Stimulated activated CD4-positive, alpha-beta T cell treated with anti-CD3 and anti-CD28 coated beads, TNF-alpha, amount 100 ng/mL, for 24 hours (primary cell): ENCODE results near the gene AGAP1.

Experiments
- DNase-seq, 3 experiments: peaks; one replicate each; pipeline ENCODE4 v3.0.0-alpha.2; 2020; ENCODE audit warnings: low read depth in 3 of 3

AGAP1 gene

DNA sequence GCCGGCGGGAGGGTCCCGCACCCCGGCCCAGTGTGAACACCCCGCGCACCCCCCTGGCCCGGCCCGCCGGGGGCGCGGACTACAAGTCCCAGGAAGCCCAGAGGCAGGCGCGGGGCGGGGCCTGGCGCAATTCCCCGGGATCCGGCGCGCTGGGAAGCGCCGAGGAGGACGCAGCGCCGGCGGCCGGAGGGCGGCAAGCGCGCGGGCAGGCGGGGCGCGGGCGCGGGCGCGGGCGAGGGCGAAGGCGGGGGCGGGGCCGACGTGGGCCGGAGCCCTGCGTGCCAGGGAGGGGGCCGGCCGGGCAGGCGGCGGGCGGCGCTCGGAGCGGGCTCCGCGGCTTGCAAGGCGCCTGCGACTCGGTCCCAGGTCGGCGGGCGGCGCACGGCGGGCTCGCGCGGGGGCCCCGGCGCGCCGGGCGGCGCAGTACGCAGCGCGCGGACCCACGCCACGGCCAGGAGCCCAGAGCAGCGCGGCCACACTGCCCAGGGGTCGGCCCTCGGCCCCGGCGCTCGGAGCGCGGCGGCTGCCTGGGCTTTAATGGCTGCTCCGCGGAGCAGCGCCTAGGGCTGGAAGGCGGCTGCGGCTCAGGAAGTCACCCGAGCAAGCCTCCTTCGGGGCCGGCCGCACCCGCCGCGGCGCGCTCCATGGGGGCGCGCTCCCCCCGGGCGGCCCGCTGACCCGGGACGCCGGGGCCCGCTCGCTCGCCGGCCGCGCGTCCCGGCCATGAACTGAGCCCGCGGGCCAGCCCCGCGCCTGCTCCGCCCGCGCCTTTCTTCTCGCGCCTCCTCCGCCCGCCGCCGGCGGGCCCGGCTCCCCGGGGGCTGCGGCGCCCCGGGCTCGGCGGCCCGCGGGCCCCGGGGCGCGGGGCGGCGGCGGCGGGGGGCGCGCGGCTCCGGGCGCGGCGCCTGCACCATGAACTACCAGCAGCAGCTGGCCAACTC is at the start of gene AGAP1:
AGAP1 (plus strand) TSS at position 269 of the 941 bp plus-strand sequence.
- peak in 1 of 3 experiments; percentile 48 for DNase-seq

DNA sequence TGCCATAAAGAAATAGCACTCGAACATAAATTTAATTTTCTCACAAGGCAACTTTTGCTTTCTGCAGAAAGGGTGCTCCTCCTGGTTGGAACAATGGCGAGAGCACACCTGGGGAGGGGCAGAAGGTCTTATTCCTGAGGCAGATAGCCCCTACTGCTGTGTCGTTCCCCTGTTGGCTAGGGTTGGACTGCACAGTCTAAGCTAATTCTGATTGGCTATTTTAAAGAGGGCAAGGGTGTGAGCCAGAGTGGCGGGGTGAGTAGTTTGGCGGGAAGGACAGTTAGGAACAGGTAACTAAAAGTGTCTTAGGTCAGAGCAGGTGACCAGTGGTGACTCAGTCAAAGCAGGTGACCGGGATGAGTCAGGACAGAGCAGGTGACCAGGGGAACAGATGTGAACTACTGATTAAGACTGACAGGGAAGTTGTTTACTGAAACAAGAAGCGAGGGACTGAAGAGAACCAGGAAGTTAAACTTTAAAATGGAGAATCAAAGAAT is 49.7 kb upstream of the AGAP1 start:
- no peak for DNase-seq

DNA sequence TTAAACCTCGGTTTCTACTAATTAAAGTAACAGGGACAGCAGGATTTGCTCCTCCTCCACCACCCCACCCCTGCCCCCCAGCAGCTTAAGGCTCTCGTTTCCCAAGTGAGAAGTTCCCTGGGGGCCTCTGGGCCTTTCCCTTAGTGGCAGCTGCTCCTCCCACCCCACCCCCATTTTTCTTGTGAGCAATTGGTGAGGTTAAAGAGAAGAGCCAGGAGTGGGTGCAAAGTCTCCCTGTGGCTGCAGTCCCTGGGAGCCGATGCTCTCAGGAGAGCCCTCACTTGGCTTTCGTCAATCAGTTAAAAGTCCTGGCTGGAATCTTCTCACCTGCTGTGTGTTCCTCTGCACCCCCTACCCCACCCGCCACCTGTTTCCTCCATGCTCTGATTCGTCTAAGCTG is 48.7 kb upstream of the AGAP1 start:
- no peak for DNase-seq

DNA sequence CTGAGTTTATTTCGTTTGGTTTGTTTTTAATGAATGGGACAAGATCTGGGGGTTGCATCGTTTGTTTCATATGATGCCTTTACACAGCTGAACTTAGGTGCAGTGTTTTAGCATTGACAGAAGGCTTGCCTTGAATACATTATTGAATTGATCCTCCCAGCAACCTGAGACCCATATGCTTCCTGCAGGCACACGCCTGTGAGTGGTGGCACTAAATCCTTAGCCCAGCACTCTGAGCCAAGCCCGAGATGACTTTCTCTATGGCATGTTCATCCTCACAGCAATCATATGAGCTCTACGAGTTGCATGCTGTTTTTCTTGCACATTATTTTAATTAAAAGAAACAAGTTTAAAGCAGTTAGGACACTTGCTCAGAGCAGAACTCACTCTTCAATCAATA is 47.8 kb upstream of the AGAP1 start:
- DNase-seq: no peak

DNA sequence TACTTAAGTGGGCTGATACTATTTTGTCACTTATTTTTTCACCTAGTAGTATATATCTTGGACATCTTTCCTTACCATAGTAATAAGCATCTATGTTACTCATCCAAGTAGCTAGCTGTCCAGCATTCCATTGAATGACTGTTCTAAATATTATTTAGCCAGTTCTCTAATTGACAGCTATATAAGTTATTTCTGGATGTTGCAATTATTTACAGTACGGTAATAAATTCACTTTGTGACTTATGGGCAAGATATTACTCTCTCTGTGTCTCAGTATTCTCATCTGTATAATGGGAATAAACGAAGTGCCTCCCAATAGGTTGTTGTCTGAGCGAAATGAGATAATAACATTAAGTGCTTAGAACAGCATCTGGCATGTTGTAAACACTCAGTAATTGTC is 46.6 kb upstream of the AGAP1 start:
- DNase-seq: no peak

DNA sequence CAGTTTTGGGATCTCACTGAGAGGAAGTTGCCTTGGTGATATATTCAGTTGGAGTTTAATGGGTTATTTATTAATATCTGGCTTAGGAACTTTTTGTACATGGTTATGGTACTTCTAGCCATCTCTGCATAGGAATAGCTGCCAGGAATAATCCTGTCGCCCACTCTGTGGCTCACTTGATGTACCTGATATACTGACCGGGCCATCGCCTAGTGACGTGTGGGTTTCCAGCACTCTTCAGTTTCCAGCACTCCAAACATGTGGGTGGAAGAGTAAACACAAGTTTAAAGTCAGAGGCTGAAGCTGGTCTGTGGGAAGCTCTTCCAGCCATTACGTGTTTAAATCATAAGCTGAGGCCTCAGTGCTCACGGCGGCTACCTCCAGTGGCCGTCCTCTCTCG is 44.3 kb upstream of the AGAP1 start:
- no peak for DNase-seq

DNA sequence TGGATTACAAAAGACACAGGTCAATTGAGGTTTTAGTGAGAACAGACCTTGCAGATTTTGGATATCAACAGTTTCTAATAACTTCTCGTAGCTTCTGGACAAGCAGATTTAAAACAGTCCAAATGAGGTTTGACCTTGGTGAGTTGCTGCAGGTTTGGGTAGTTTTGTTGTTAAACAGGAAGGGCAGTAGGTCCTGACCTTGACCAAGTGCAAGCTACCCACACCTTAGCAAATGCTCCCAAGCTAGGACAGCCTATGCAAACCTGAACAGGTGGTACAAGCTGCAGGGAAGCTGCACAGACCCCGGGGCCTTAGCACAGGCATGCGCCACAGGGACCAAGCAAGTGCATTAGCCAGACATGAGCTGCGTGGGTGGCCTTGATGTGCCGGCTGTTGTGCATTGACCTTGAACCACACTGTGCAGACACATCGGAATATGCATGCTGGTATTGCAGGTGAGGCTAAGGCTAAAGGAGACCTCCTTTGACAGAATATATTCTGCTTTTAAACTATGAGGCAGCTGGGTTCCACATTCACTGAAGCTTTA is 40.2 kb upstream of the AGAP1 start:
- DNase-seq: no peak

DNA sequence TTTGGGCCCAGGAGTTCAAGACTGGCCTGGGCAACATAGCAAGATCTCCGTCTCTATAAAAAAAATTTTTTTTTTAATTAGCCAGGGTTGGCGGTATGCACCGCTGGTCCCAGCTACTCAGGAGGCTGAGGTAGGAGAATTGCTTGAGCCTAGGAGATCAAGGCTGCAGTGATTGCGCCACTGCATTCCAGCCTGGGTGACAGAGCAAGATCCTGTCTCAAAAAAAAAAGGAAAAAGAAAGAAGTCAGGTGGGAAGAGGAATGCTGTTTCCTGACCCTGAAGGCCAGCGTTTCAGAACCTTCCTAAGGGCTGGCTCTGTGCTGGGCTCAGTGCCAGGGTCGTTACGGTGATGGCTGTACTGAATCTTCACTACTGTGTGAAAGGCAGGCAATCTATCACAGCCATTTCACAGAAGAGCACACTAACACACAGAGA is 35.0 kb upstream of the AGAP1 start:
- DNase-seq: no peak

DNA sequence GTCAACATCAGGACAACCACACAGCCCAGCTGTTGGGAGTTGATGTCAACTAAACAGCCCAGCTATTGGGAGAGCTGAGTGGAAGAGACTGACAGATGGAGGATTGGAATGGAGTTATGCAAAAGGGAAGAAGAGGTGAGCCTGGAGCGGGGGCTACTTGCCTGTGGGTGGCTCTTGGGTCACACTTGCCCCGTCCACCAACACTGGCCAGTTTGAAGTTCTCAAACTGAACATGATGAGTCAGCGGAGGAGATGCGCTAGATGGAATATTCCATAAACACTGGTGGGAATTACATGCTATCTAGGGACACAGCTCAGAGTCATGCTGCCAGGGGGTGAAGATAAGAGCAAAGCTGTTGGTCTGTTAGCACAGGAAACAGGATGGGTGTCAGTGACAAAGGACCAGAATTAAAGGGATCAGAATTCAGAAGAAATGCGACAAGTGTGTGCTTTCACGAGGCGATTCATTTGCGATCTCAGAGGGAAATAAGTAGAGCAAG is 33.2 kb upstream of the AGAP1 start:
- DNase-seq: no peak

DNA sequence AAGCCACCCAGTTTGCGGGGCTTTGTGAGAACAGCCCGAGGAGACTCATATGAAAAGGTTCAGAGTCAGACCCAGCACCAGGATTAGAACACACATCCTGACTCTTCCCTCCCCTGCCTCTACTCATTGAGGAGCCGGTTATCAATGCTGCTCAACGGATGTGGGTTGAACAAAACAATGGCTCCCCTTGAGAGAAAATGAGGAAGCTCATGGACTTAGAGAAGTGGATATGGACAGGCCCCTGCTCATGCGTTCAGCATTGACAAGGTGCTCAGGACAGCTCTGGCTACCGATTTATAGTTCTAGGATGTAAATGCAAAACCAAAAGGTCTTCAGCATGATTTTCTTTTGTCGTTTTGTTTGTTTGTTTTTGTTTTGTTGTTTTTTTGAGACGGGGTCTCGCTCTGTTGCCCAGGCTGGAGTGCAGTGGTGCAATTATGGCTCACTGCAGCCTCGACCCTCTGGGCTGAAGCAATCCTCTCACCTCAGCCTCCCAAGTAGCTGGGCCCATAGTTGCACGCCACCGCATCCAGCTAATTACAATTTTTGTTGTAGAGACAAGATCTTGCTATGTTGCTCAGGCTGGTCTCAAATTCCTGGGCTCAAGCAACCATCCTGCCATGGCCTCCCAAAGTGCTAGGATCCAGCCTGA is 32.0 kb upstream of the AGAP1 start:
- DNase-seq: no peak

DNA sequence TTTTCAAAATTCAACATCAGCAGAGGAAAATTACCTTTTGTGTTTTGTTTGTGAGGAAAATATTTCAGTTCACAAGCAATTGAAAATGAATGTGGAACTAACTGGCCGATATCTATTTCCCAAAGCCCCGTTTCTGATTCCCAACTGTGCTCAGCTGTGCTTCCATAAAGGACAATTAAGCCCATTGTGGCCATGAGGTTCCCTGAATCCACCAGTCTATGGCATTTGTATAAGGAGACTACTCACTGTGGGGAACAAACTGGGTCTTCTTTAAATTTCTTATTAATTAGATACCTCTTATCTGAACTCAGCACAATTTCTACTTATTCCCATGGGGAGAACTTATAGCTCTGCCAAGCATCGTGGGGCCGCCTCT is 31.4 kb upstream of the AGAP1 start:
- DNase-seq: no peak

DNA sequence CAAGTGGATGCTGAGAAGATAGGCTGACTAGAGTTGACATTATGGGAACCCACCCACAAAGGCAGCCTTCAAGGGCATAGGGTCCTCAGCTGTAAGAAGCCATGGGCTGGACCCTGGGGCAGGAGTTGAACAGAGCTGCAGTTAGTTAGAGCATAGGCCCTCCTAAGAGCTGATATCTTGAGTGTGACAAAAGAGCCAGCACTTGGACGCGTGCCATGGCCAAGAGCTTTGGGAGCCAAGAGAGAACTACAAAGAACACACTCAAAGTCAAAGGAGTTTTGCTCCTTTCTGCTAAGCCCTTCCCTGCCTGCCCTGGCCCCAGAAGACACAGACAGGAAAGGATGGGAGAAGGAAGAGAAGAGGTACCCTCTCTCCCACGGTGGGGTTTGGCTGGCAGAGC is 29.9 kb upstream of the AGAP1 start:
- no peak for DNase-seq

DNA sequence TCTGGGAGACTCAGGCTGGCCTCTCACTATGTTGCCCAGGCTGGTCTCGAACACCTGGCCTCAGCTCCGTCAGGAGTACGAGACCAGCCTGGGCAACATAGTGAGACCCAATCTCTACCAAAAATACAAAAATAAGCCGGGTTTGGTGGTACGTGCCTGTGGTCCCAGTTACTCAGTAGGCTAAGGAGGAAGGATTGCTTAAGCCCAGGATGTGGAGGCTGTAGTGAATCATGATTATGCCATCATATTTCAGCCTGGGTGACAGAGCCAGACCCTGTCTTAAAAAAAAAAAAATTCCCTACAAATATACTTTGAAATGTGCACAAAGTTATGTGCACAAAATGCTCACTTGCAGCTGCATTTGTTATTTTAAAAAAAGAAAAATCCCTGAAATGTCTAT is 26.3 kb upstream of the AGAP1 start:
- no peak for DNase-seq

DNA sequence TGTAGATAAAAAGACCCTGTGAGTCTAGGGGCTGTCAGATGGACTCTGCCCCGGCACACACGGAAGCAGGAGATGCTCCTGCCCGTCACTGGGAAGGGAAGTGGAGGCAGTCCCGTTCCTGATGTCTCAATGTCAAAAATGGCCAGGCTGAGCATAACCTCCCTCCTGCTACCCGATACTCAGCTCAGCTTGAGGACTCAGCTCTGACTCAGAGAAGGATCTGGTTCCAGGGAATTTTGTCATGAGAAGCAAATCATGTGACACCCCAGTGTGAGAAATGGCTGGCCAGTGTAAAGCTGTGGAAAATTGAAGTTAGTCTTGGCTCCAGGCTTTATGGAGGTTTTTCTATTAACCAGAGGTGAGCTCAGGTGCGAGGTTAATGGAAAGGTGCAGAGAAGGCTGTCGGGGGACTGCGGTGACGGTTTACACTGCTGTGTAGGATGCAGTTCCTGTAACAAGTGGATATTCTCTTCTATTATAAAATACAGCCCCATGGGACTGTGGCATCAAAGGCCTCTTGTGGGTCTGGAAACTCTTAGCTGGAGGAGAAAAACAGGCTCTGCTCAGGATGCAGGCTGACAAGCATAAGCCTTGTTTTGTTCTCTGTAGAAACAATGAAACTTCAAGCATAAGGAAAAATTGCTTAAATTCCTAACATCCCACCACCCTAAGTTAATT is 24.7 kb upstream of the AGAP1 start:
- no peak for DNase-seq

DNA sequence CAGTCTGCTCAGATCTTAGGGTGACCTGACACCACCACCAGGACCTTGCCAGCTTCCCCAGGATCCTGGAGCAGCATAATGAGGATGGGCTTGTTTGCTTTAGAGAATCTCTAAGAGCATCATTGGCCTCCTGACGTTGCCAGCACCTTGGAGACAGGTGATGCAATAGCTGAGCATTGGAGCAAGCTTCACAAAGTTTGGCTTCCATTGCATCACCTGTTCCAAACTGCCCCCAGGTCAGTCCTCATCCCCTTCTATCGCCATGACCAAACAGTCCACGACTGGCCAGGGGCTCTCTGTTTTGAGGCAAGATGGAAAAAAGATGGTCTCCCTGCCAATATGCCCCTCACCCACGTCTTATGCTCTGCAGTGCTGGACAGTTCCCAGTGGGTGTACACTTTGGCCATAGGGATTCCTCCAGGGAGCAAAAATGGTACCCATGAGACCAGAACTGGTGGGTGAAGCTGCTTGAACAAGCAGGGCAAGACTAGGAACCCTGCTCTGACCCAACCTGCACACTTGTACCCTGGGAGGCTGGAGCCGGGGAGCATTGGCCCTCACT is 22.6 kb upstream of the AGAP1 start:
- no peak for DNase-seq

DNA sequence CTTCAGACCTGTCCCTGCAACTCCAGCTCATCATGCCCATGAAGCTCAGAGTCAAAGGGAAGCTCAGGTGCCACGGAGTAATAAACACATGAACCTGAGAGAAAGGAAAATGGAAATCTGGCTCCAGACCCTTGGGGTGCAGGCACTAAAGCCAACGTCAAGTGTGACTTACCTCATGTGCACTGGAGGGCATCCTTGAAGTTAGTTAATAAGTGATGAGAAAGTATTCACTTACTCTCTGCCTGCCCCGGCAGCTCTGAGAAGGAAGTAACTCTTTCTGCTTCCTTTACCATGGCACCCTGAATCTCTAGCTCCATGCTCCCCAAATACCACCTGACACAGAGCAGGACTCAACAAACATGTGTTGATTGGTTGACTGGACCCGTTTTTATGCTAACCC is 21.4 kb upstream of the AGAP1 start:
- DNase-seq: no peak

DNA sequence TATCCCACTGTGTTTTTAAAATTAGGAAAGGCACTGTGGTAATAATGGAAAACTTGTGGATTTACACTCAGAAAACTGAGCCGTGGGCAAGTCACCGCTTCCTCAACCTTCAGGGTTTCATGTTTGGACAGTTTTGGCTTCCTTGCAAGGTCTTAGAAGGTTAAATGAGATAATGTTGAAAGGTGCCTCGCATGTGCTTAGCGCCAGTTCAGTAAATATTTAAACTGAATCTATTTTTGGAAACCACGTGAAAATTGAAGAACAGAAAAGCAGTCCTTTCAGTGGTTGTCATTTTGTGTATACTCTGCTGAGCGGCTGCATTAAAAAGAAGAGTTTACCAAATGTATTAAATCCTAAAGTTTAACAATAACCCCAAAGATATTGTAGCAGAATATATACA is 15.2 kb upstream of the AGAP1 start:
- DNase-seq: no peak

DNA sequence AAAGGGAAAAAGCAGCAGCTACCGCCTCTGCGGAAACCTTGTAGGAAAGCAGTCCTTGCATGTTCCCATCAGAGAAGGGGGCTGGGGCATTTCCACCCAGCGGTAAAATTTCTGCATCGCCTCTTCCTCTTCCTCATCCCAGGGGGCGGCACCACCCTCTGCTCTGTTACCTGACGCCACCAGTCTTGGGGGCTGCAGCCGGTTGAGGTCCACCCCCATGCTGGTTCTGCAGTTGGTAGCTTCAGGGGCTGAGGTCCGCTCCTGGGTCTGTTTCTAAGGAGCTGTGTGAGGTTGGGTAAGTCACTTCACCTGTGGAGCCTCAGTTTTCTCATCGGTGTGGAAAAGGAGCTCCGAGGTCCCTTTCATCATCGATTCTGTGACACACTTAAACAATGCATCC is 14.2 kb upstream of the AGAP1 start:
- DNase-seq: no peak

DNA sequence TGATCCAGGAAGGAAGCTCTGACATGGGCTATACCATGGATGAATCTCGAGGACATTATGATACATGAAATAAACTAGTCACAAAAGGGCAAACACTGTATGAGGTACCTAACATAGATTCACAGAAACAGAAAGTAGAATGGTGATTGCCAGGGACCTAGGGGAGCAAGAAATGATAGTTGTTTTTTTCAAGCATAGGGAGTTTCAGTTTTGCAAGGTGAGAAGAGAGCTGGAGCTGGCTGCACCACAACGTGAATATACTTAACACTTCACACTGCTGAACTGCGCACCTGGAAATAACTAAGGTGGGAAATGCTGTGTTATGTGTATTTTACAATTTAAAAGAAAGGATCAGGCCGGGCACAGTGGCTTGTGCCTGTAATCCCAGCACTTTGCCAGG is 13.2 kb upstream of the AGAP1 start:
- no peak for DNase-seq

DNA sequence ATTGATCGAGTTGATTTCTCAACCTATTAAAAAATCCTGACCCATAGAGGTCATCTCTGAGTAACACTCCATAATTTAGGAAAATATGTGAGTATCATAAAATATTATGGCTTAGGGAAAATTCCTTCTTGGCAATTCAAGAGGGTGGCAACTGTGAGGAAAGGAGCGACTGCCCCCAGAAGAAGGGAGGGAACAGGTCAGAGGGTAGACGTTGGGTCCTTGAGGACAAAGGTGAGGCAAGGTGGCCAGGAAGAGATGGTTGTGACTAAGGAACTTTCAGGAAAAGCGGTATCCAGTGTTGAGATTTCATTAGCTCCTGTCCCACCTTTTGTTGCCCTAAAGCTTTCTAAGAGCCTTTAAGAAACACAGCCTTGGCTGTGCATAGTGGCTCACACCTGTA is 10.5 kb upstream of the AGAP1 start:
- DNase-seq: no peak

DNA sequence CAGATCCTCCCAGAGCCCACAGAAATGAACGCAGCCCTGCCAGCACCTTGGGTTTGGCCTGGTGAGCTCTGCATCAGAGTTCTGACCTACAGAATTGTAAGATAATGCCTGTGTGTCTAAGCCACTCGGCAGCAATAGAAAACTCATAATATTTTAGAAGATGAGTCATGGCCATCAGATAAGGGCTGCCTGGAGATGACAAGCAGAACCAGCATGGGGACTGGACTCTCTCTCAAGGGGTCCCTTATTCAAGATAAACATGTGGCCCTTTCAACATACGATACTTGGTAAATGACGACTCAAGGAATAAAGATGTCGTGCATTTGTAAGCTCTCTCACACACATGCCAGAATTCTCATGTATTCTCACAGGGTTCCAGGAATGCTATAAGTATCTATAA is 8.5 kb upstream of the AGAP1 start:
- no peak for DNase-seq

DNA sequence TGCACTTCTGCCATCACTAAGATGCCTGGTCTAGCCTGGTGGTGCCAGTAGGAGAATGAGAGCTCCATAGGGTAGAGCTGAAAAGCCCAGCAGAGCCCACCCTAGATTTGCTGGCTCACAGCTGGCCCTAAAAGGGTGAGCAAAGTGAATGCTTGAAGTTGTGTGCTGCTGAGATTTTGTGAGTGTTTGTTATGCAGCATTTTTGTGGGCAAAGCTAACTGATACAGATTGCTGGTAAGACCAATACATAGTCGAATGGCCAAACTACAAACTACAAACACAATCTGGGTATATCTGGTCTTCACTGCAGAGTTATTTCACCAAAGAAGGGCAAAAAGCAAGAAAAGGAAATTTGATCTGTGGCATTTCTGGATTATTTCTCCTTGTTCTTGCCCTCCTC is 7.1 kb upstream of the AGAP1 start:
- no peak for DNase-seq
